GM19193 (cell line): ENCODE measurements around the gene DPP6.
"Not testable (repeated sequence)": the region's sequence is repeated elsewhere in the genome, so short reads cannot be mapped to it uniquely, and the experiment has no call there.

Experiments
- POLR2A ChIP-seq: IDR thresholded peaks from 4 replicates; pipeline ENCODE4 v1.6.1; 2011; ENCODE audit not compliant: insufficient read depth, insufficient read length; ENCODE audit errors: extremely low read depth

The DPP6 gene

GRCh38 chr7:154051643-154052529 is at the start of gene DPP6:
TSS of gene DPP6 (plus strand) at chr7:154052398.
- TF ChIP-seq POLR2A = not testable (repeated sequence)

GRCh38 chr7:154167051-154167450 is 114.9 kb downstream of the DPP6 start:
- TF ChIP-seq POLR2A = no peak

GRCh38 chr7:154167807-154168206 is 115.6 kb downstream of the DPP6 start:
- TF ChIP-seq POLR2A = no peak

GRCh38 chr7:154171422-154171821 is 119.2 kb downstream of the DPP6 start:
- TF ChIP-seq POLR2A = no peak

GRCh38 chr7:154172236-154172635 is 120.0 kb downstream of the DPP6 start:
- no peak for TF ChIP-seq POLR2A

- TF ChIP-seq POLR2A = no peak
Measured at GRCh38 chr7:154177584-154177983, 125.4 kb downstream of the DPP6 start.

- no peak for TF ChIP-seq POLR2A
Measured at GRCh38 chr7:154178895-154179294, 126.7 kb downstream of the DPP6 start.

- TF ChIP-seq POLR2A = no peak
Measured at GRCh38 chr7:154183482-154183881, 131.3 kb downstream of the DPP6 start.

- TF ChIP-seq POLR2A = no peak
Measured at GRCh38 chr7:154183946-154184345, 131.7 kb downstream of the DPP6 start.

- TF ChIP-seq POLR2A = no peak
Measured at GRCh38 chr7:154186811-154187210, 134.6 kb downstream of the DPP6 start.

GRCh38 chr7:154188330-154188729 is 136.1 kb downstream of the DPP6 start:
- no peak for TF ChIP-seq POLR2A

- TF ChIP-seq POLR2A = no peak
Measured at GRCh38 chr7:154195266-154195665, 143.1 kb downstream of the DPP6 start.

GRCh38 chr7:154198481-154198880 is 146.3 kb downstream of the DPP6 start:
- TF ChIP-seq POLR2A = no peak

GRCh38 chr7:154200241-154200640 is 148.0 kb downstream of the DPP6 start:
- TF ChIP-seq POLR2A = no peak

- no peak for TF ChIP-seq POLR2A
Measured at GRCh38 chr7:154202002-154202401, 149.8 kb downstream of the DPP6 start.

- no peak for TF ChIP-seq POLR2A
Measured at GRCh38 chr7:154204046-154204445, 151.8 kb downstream of the DPP6 start.

GRCh38 chr7:154212861-154213260 is 160.7 kb downstream of the DPP6 start:
- TF ChIP-seq POLR2A = no peak

GRCh38 chr7:154217688-154218340 is 165.6 kb downstream of the DPP6 start:
- no peak for TF ChIP-seq POLR2A
